ENCODE data around the gene DONSON. TPM values are rescaled to one million over a fixed set of nuclear protein-coding genes. Genes with fewer than 3 reads are reported as not detected.

DONSON gene
- total and polyA plus RNA-seq, 9 of the 15 experiments (the other 6 are each of a cell fraction or from before 2014, with no cell fraction given): 26.7 to 124 (median 62.6) TPM

- TF ChIP-seq PREB (CRISPR knock-in tag; IDR thresholded peaks at IDR 0.05) (peak; percentile 90), SMARCE1 (IDR thresholded peaks at IDR 0.05) (0 out of 2 replicates have a peak, but pooled peaks have one; percentile 39), STAT5A (IDR thresholded peaks at IDR 0.05; ENCODE audit: borderline replicate concordance, low read length) (no peak; the same call in 1 of the 2 replicates), ZBED1 (IDR thresholded peaks at IDR 0.05) (no peak; the same call in 1 of the 2 replicates), ZNF778 (CRISPR knock-in tag; IDR thresholded peaks at IDR 0.05) (no peak), ZNF212 (CRISPR knock-in tag; IDR thresholded peaks at IDR 0.05) (no peak), ZNF280A (IDR thresholded peaks at IDR 0.05; ENCODE audit: low read depth, partially characterized antibody) (no peak), PHTF2 (CRISPR knock-in tag; IDR thresholded peaks at IDR 0.05) (no peak), ZNF764 (CRISPR knock-in tag; IDR thresholded peaks at IDR 0.05; ENCODE audit: low read depth) (no peak), ZNF408 (CRISPR knock-in tag; IDR thresholded peaks at IDR 0.05; ENCODE audit: low read depth) (no peak), CEBPB (tag; IDR thresholded peaks at IDR 0.05) (no peak)
- TF ChIP-seq, protein P1, sequence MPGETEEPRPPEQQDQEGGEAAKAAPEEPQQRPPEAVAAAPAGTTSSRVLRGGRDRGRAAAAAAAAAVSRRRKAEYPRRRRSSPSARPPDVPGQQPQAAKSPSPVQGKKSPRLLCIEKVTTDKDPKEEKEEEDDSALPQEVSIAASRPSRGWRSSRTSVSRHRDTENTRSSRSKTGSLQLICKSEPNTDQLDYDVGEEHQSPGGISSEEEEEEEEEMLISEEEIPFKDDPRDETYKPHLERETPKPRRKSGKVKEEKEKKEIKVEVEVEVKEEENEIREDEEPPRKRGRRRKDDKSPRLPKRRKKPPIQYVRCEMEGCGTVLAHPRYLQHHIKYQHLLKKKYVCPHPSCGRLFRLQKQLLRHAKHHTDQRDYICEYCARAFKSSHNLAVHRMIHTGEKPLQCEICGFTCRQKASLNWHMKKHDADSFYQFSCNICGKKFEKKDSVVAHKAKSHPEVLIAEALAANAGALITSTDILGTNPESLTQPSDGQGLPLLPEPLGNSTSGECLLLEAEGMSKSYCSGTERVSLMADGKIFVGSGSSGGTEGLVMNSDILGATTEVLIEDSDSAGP (CRISPR knock-in tag; IDR thresholded peaks at IDR 0.05): no peak
- TF ChIP-seq, protein P2, sequence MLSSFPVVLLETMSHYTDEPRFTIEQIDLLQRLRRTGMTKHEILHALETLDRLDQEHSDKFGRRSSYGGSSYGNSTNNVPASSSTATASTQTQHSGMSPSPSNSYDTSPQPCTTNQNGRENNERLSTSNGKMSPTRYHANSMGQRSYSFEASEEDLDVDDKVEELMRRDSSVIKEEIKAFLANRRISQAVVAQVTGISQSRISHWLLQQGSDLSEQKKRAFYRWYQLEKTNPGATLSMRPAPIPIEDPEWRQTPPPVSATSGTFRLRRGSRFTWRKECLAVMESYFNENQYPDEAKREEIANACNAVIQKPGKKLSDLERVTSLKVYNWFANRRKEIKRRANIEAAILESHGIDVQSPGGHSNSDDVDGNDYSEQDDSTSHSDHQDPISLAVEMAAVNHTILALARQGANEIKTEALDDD (IDR thresholded peaks at IDR 0.05): no peak; the same call in 1 of the 2 replicates
Measured at GRCh38 chr21:33542640-33543504, 45.6 kb downstream of the DONSON start, which contains the start of gene SON (continued).
